NT2/D1 (cell line): ENCODE data around the gene ACOT9.

Experiments
- SUZ12 ChIP-seq: IDR thresholded peaks from 2 replicates; pipeline ENCODE4 v1.6.1; 2011; ENCODE audit not compliant: insufficient read length, insufficient read depth; ENCODE audit errors: extremely low read depth
- YY1 ChIP-seq: IDR thresholded peaks from 2 replicates; pipeline ENCODE4 v1.6.1; 2011; ENCODE audit not compliant: insufficient read length, insufficient read depth
- ZNF274 ChIP-seq: IDR thresholded peaks from 2 replicates; pipeline ENCODE4 v1.6.1; 2011; ENCODE audit warnings: mild to moderate bottlenecking, low read depth, low read length

DNA sequence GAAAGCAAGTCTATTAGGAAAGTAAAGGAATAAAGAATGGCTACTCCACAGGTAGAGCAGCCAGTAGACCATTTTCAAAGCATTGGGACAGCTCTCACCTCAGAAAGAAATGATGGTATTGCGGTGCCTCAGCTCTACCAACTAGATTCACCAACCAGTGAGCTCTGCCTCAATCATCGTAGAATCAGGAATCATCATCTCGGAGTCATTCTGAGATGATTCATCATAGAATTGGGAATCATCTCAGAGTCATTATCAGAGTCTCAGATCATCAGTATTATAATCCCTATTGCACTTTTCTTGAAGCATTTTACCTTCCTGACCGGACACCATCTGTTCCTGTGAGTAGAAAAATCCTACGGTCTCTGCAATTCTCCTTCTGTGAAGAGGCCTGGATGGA lies 22.4 kb upstream of the ACOT9 start:
- TF ChIP-seq YY1, result no peak
- TF ChIP-seq ZNF274, result no peak
- TF ChIP-seq SUZ12, result no peak
